D721Med (cell line): ENCODE data around the gene PIGB.

Experiments used
- DNase-seq: peaks from one replicate; pipeline ENCODE4 v3.0.0; 2011; ENCODE audit warnings: low spot score; ENCODE audit not compliant: insufficient read length
- FAIRE-seq: peaks from 2 replicates; lab custom pipeline; 2011; peaks lifted over from hg19 to GRCh38; lab: Jason Lieb, UNC
- CTCF ChIP-seq: IDR thresholded peaks from 2 replicates; pipeline ENCODE4 v1.5.1; 2012; ENCODE audit warnings: mild to moderate bottlenecking, control low read depth; ENCODE audit not compliant: insufficient read depth; ENCODE audit errors: missing control alignments

Gene PIGB

DNA sequence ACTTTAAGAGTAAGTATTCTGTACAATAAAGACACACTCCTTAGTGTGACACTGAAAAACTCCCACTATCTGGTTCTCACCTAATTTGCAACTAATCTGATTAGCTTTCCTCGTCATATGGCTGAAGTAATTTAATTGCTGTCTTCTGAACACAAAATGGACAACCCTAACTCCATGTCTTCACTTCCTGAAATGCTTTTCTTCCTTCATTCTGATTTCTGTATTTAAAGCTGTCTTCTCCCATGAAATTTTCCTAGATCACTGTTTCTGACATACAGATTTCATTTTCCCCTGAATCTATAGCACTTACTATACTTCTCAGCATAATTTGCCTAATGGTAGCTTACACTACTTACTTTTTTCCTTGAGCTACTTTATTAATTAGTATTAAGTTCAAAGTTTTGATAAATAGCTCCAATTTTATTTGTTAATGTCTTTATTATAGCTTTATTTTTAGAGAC lies 82.8 kb downstream of the PIGB start:
- FAIRE-seq (peak; percentile 69), DNase-seq (no peak)
- TF ChIP-seq CTCF = no peak

GRCh38 chr15:55402707-55403106 lies 83.7 kb downstream of the PIGB start:
- DNase-seq = no peak
- peak; percentile 73 for FAIRE-seq
- no peak for TF ChIP-seq CTCF

- DNase-seq (no peak), FAIRE-seq (no peak)
- TF ChIP-seq CTCF = no peak
These were observed 84.5 kb downstream of the PIGB start for GRCh38 chr15:55403531-55403930.
